ENCODE data around the gene FAM89A.
"Not testable (repeated sequence)": the region's sequence is repeated elsewhere in the genome, so short reads cannot be mapped to it uniquely, and the experiment has no call there.

The FAM89A gene

DNA sequence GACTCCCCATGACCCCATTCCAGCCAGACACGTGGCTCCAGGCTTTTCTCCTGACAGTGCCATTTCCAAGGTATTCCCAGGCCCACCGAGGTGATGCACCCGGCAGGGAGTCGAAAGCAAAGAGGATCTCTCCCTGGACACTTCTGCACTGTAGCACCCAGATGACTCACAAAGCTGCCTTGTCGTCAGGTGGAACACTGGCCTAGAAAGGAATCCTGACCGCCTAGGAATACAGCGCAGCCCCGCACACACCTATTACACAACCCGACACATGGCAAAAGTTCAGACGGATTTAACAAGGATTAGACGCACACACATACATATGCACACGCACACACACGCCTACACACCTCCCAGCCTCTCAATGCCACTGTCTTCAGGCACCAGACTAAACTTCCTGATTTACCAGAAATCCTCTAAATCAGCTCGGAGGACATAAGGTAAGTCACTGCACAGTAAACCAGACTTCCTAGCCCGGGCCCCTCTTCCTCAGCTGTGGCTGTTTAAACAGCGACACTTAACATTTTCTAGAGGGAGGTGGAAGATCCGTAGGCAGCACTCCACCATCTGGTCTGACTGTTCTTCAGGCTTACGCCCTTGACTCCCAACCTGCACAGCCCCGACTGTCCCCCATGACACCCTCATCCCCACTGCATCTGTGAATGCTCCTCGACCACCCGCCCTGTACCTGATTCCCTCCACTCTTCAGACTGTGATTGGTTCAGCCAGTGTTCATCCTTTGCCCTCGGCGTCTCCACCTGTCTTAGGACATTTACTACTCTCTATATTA, 12.7 kb downstream of the FAM89A start:
- TF ChIP-seq, protein P1, sequence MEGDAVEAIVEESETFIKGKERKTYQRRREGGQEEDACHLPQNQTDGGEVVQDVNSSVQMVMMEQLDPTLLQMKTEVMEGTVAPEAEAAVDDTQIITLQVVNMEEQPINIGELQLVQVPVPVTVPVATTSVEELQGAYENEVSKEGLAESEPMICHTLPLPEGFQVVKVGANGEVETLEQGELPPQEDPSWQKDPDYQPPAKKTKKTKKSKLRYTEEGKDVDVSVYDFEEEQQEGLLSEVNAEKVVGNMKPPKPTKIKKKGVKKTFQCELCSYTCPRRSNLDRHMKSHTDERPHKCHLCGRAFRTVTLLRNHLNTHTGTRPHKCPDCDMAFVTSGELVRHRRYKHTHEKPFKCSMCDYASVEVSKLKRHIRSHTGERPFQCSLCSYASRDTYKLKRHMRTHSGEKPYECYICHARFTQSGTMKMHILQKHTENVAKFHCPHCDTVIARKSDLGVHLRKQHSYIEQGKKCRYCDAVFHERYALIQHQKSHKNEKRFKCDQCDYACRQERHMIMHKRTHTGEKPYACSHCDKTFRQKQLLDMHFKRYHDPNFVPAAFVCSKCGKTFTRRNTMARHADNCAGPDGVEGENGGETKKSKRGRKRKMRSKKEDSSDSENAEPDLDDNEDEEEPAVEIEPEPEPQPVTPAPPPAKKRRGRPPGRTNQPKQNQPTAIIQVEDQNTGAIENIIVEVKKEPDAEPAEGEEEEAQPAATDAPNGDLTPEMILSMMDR (conservative IDR thresholded peaks at IDR 0.05), result no peak
- H3K27ac ChIP-seq, result no peak overlapping the region

DNA sequence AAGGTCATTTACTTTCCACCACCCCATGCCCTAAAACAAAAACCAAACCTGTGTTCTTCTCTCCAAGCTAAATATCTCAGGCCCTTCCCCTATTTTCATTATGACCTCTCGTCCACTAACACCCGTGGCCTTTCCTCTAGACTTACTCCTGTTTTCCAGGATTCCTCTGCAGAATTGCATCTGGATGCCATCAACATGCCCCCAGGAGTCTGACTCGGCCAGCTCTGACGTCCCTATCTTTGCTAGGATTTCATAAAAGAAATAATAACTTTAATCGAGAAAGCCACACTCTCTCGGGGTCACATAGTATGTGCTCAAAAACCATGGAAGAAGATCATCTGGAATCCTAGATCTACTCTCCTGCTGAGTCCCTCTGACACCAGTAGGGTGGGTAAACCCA, 13.5 kb downstream of the FAM89A start:
- no peak overlapping the region for H3K27ac ChIP-seq
- TF ChIP-seq, protein P1 (conservative IDR thresholded peaks at IDR 0.05), result no peak

DNA sequence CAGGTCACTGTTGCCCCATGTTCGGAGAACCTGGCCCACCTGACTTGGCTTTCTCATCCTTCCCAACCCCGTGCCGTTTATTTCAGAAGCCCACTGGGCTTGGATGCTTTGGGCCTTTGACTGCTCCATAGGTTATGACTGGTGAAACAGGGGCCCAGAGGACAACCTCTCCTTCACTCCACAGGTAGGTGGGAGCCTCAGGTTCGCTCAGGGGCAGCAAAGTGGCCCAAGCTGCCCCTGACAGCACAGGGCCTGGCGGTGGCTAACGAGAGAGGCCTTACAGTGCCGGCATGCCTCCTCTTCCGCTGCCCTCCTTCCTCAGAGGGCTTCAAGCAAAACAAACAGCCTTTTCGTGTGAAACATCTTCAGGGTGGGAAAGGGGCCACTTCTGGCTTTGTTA, 16.9 kb downstream of the FAM89A start:
- H3K27ac ChIP-seq, result no peak overlapping the region
- TF ChIP-seq, protein P1 (conservative IDR thresholded peaks at IDR 0.05), result no peak

DNA sequence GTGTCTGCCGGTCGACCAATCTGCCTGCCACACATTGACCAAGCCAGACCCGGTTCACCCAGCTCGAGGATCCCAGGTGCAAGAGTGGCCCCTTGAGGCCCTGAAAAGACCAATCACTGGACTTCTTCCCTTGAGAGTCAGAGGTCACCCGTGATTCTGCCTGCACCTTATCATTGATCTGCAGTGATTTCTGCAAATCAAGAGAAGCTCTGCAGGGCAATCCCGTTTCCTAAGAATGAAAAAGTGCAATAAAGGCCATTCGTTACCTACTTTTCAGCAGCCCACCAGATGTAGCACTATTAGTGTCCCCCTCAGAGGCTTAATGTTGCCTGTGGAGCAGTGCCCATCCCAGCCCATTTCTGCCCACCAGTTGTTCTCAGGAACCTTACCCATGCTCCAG, 17.5 kb downstream of the FAM89A start:
- not testable (repeated sequence) for H3K27ac ChIP-seq

DNA sequence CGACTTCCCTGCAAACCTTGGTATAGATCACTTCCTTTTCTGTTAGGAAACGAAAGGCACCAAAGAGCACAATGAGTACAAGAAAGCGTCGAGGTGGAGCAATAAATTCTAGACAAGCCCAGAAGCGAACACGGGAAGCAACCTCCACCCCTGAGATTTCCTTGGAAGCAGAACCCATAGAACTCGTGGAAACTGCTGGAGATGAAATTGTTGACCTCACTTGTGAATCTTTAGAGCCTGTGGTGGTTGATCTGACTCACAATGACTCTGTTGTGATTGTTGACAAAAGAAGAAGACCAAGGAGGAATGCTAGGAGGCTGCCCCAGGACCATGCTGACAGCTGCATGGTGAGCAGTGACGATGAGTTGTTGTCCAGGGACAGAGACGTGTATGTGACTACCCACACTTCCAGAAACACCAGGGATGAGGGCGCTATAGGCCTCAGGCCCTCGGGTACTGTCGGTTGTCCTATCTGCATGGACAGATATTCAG, 18.5 kb downstream of the FAM89A start:
- no peak overlapping the region for H3K27ac ChIP-seq
- TF ChIP-seq, protein P1 (conservative IDR thresholded peaks at IDR 0.05), result no peak

DNA sequence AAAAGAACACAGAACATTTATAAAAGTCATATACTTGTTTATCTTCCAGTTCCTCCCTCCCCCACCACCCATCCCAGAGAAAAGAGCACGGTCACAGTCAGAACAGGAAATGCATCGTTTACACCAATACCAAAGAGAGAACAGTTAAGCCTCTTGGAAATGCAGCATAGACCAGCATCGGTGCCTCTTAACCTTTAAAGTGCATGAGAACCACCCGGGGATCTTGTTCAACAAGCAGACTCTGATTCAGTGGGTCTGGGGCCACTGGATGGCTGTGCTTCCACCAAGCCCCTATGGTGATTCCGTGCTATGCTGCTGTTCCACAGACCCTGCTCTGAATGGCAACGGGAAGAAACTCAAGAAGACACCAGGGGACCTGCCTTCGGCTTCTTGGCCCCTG, 19.2 kb downstream of the FAM89A start:
- TF ChIP-seq, protein P1 (conservative IDR thresholded peaks at IDR 0.05), result no peak

DNA sequence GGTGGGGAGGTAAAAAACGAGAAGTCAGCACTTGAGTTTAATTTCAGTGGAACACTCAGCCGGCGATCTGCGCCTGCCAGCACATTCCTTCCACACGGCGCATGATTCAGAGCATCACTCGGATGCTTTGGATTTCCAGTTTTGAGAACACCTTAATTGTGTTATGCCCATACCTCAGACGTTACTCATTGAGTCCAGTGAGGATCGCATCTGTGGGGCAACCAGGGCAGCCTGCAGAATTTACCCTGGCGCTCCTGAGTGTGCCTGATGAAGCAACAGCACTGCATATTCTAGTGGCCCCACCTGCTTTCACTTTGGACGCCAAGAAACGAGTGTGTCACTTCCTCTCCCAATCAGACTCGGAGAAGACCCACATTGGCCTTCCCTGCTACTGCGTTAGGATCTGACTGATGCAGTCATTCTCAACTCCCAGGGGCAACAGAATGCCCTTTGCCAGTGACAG, 19.9 kb downstream of the FAM89A start:
- TF ChIP-seq, protein P1 (conservative IDR thresholded peaks at IDR 0.05), result no peak
- H3K27ac ChIP-seq, result no peak overlapping the region

More for the DNA sequence above, 19.2 kb downstream of the FAM89A start:
- no peak overlapping the region for H3K27ac ChIP-seq

DNA sequence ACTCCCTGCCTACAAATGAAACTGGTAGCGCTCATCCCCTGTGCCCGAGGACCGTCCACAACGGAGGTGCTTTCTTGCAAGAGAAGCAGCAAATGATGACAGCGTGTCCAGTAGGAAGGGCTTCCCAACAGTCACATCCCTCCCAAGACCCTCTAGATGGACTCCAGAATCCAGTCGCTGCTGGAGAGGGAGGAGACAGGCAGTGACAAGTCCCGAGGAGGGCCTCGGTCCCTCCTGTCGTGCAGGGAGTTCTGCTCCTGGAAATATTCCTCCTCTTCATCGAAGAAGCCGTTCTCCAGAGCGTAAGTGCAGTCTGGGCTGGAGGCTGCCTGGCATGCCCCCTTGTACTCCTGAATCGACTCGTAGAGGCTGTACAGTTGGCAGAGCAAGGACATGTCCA, 20.3 kb downstream of the FAM89A start:
- H3K27ac ChIP-seq, result no peak overlapping the region
- TF ChIP-seq, protein P1 (conservative IDR thresholded peaks at IDR 0.05), result no peak
